KMS-11 (cell line): Measurements from ENCODE around the gene RASSF8.

Experiments used
- H2AFZ ChIP-seq: fragments of 200-600 bp; sonication (generic); 2 replicates; pipeline ENCODE4 v1.6.1; 2016; ENCODE audit warnings: antibody characterized with exemption, mixed run types, low read depth
- H3K27ac ChIP-seq: fragments of 200-600 bp; sonication (generic); 2 replicates; pipeline ENCODE4 v1.6.1; 2016; ENCODE audit warnings: mild to moderate bottlenecking, mixed run types
- H3K27me3 ChIP-seq: fragments of 200-600 bp; sonication (generic); 2 replicates; pipeline ENCODE4 v1.6.1; 2017; ENCODE audit warnings: mild to moderate bottlenecking, low read depth, mixed run types, moderate library complexity; ENCODE audit not compliant: insufficient read depth
- H3K36me3 ChIP-seq: fragments of 200-600 bp; sonication (generic); 2 replicates; pipeline ENCODE4 v1.6.1; 2017; ENCODE audit warnings: mild to moderate bottlenecking, mixed run types; ENCODE audit not compliant: insufficient read depth
- H3K4me1 ChIP-seq: fragments of 200-600 bp; sonication (generic); 2 replicates; pipeline ENCODE4 v1.6.1; 2016; ENCODE audit warnings: mild to moderate bottlenecking, low read depth, mixed run types; ENCODE audit not compliant: poor library complexity, severe bottlenecking
- H3K4me2 ChIP-seq: fragments of 200-600 bp; sonication (generic); 2 replicates; pipeline ENCODE4 v1.7.0; 2016; ENCODE audit warnings: mild to moderate bottlenecking, mixed run types
- H3K4me3 ChIP-seq: fragments of 200-600 bp; sonication (generic); IDR thresholded peaks from 2 replicates; pipeline ENCODE4 v1.6.1; 2017; ENCODE audit warnings: low read depth, low read length, mixed read lengths; ENCODE audit not compliant: insufficient read depth
- H3K79me2 ChIP-seq: fragments of 200-600 bp; sonication (generic); 2 replicates; pipeline ENCODE4 v1.6.1; 2016; ENCODE audit warnings: low read depth, mixed run types; ENCODE audit not compliant: insufficient read depth
- H3K9ac ChIP-seq: fragments of 200-600 bp; sonication (generic); 2 replicates; pipeline ENCODE4 v1.6.1; 2016; ENCODE audit warnings: mild to moderate bottlenecking, mixed run types
- H4K20me1 ChIP-seq: fragments of 200-600 bp; sonication (generic); 2 replicates; pipeline ENCODE4 v1.6.1; 2016; ENCODE audit warnings: mild to moderate bottlenecking, mixed run types; ENCODE audit not compliant: insufficient read depth
- CTCF ChIP-seq: fragments of 200-600 bp; sonication (generic); conservative IDR thresholded peaks from 2 replicates; pipeline ENCODE4 v1.6.1; 2017; ENCODE audit warnings: low read depth, mild to moderate bottlenecking, antibody characterized with exemption, low read length, moderate library complexity, mixed read lengths

The RASSF8 gene

GRCh38 chr12:26001530-26001929 lies 43.0 kb downstream of the RASSF8 start:
- Histone ChIP-seq H2AFZ (no peak overlapping the region), H3K4me2 (no peak overlapping the region), H3K4me3 (no peak overlapping the region), H3K27me3 (no peaks in the 10 kb centered on the region), H3K4me1 (peaks cover 31% of the 10 kb centered on the region), H3K36me3 (no peaks in the 10 kb centered on the region), H3K79me2 (no peaks in the 10 kb centered on the region), H3K27ac (no peak overlapping the region), H3K9ac (no peak overlapping the region), H4K20me1 (no peaks in the 10 kb centered on the region)
- TF ChIP-seq CTCF: no peak

- no peaks in the 10 kb centered on the region for H4K20me1 ChIP-seq
- H3K4me1 ChIP-seq: peaks cover 23% of the 10 kb centered on the region
- TF ChIP-seq CTCF: no peak
- H3K27ac ChIP-seq: no peak overlapping the region
- no peak overlapping the region for H2AFZ ChIP-seq
- H3K4me2 ChIP-seq: no peak overlapping the region
- no peak overlapping the region for H3K4me3 ChIP-seq
- H3K27me3 ChIP-seq: no peaks in the 10 kb centered on the region
- no peak overlapping the region for H3K9ac ChIP-seq
- H3K79me2 ChIP-seq: no peaks in the 10 kb centered on the region
- H3K36me3 ChIP-seq: no peaks in the 10 kb centered on the region
These were observed 44.6 kb downstream of the RASSF8 start for GRCh38 chr12:26003065-26003464.

- no peaks in the 10 kb centered on the region for H3K27me3 ChIP-seq
- TF ChIP-seq CTCF: no peak
- H3K27ac ChIP-seq: no peak overlapping the region
- peaks cover 20% of the 10 kb centered on the region for H3K4me1 ChIP-seq
- H3K4me2 ChIP-seq: 0 out of 2 replicates have a peak overlapping the region, but pooled peaks have one; percentile 21
- H3K36me3 ChIP-seq: no peaks in the 10 kb centered on the region
- no peak overlapping the region for H2AFZ ChIP-seq
- no peaks in the 10 kb centered on the region for H4K20me1 ChIP-seq
- H3K4me3 ChIP-seq: no peak overlapping the region
- no peaks in the 10 kb centered on the region for H3K79me2 ChIP-seq
- no peak overlapping the region for H3K9ac ChIP-seq
These were observed 49.1 kb downstream of the RASSF8 start for GRCh38 chr12:26007566-26007965.

- Histone ChIP-seq H3K27ac (no peak overlapping the region), H3K4me2 (no peak overlapping the region), H4K20me1 (no peaks in the 10 kb centered on the region)
These were observed 51.1 kb downstream of the RASSF8 start for GRCh38 chr12:26009593-26009992.

More at GRCh38 chr12:26009593-26009992, 51.1 kb downstream of the RASSF8 start:
- H3K4me1 ChIP-seq: peaks cover 19% of the 10 kb centered on the region
- H3K9ac ChIP-seq: no peak overlapping the region
- no peaks in the 10 kb centered on the region for H3K79me2 ChIP-seq
- TF ChIP-seq CTCF: no peak
- no peaks in the 10 kb centered on the region for H3K36me3 ChIP-seq
- H2AFZ ChIP-seq: no peak overlapping the region
- H3K4me3 ChIP-seq: no peak overlapping the region
- H3K27me3 ChIP-seq: no peaks in the 10 kb centered on the region
